Hepatocyte (in vitro differentiated cells): Measurements from ENCODE around the gene STS. TPM values are rescaled to one million over a fixed set of nuclear protein-coding genes. Genes with fewer than 3 reads are reported as not detected.

ENCODE experiments used
- DNase-seq: peaks from one replicate; pipeline ENCODE4 v3.0.0-alpha.2; 2016; ENCODE audit warnings: low spot score
- H2AFZ ChIP-seq: fragments of 200-600 bp; sonication (generic); 2 replicates; pipeline ENCODE4 v1.6.0; 2016; ENCODE audit warnings: antibody characterized with exemption, mild to moderate bottlenecking
- H3K27ac ChIP-seq: fragments of 200-600 bp; sonication (generic); 2 replicates; pipeline ENCODE4 v1.5.1; 2016; ENCODE audit warnings: mild to moderate bottlenecking
- H3K27me3 ChIP-seq: fragments of 200-600 bp; sonication (generic); 2 replicates; pipeline ENCODE4 v1.6.1; 2016
- H3K36me3 ChIP-seq: fragments of 200-600 bp; sonication (generic); replicated peaks from 2 replicates; pipeline ENCODE4 v1.5.1; 2016; ENCODE audit warnings: low read depth; ENCODE audit not compliant: insufficient read depth
- H3K4me1 ChIP-seq: fragments of 200-600 bp; sonication (generic); 2 replicates; pipeline ENCODE4 v1.5.1; 2016; ENCODE audit warnings: mild to moderate bottlenecking, moderate library complexity; ENCODE audit not compliant: insufficient read depth
- H3K4me2 ChIP-seq: fragments of 200-600 bp; sonication (generic); 2 replicates; pipeline ENCODE4 v1.6.0; 2016
- H3K4me3 ChIP-seq: fragments of 200-600 bp; sonication (generic); 2 replicates; pipeline ENCODE4 v1.5.1; 2016; ENCODE audit warnings: mild to moderate bottlenecking
- H3K79me2 ChIP-seq: fragments of 200-600 bp; sonication (generic); 2 replicates; pipeline ENCODE4 v1.6.0; 2017; ENCODE audit warnings: mild to moderate bottlenecking
- H3K9me2 ChIP-seq: fragments of 200-600 bp; sonication (generic); replicated peaks from 2 replicates; pipeline ENCODE4 v1.6.0; 2017; ENCODE audit warnings: mild to moderate bottlenecking; ENCODE audit not compliant: insufficient read depth
- H3K9me3 ChIP-seq: fragments of 200-600 bp; sonication (generic); 2 replicates; pipeline ENCODE4 v1.5.1; 2016; ENCODE audit warnings: low read depth, mild to moderate bottlenecking
- H4K20me1 ChIP-seq: fragments of 200-600 bp; sonication (generic); 2 replicates; pipeline ENCODE4 v1.6.0; 2016; ENCODE audit warnings: mild to moderate bottlenecking; ENCODE audit not compliant: insufficient read depth, poor library complexity, severe bottlenecking
- EZH2 ChIP-seq: fragments of 200-600 bp; sonication (generic); IDR thresholded peaks from 2 replicates; pipeline ENCODE4 v1.6.1; 2016; ENCODE audit warnings: antibody characterized with exemption, mild to moderate bottlenecking, borderline replicate concordance
- EZH2phosphoT487 ChIP-seq: fragments of 200-600 bp; sonication (generic); IDR thresholded peaks from one replicate; pipeline ENCODE4 v1.6.1; 2018; ENCODE audit warnings: antibody characterized with exemption, mild to moderate bottlenecking, low read depth, moderate library complexity; ENCODE audit not compliant: unreplicated experiment, severe bottlenecking
- WGBS: methylation state at CpG from one replicate; pipeline ENCODE4 v1.1.6; 2016; ENCODE audit warnings: low lambda C conversion rate; ENCODE audit errors: missing lambda C conversion rate; 5-methylcytosine and 5-hydroxymethylcytosine counted together
- polyA plus RNA-seq: library from polyadenylated mRNA; unstranded; fragments of >200 nt; fragmentation: Nextera tagmentation; extraction: Ambion mirVana; gene quantifications from 2 replicates; pipeline ENCODE4 v1.2.1, GENCODE V29; 2016
- total RNA-seq: library from RNA; depleted of rRNA; stranded (reverse); fragments of >200 nt; gene quantifications from 2 replicates; pipeline ENCODE4 v1.2.3, GENCODE V29; 2014
- TF ChIP-seq, protein P1 (sequence below): fragments of 200-600 bp; sonication (generic); IDR thresholded peaks from 2 replicates; pipeline ENCODE4 v1.5.1; 2016; ENCODE audit warnings: antibody characterized with exemption, mild to moderate bottlenecking; ENCODE audit not compliant: poor library complexity

STS gene
- total and polyA plus RNA-seq, 2 experiments from 2014 or later: 4.4 to 6.5 TPM

- Histone ChIP-seq H3K27me3 (no peaks in the 10 kb centered on the region), H3K4me3 (no peak overlapping the region), H3K79me2 (peaks cover 15% of the 10 kb centered on the region), H3K4me1 (no peaks in the 10 kb centered on the region), H3K36me3 (no peaks in the 10 kb centered on the region), H3K9me3 (no peaks in the 10 kb centered on the region), H3K27ac (no peak overlapping the region), H4K20me1 (no peaks in the 10 kb centered on the region), H3K4me2 (no peak overlapping the region), H3K9me2 (no peaks in the 10 kb centered on the region), H2AFZ (no peak overlapping the region)
- DNase-seq: no peak
- WGBS: 78% methylated on average over 9 of the region's 9 CpGs
- TF ChIP-seq, protein P1, sequence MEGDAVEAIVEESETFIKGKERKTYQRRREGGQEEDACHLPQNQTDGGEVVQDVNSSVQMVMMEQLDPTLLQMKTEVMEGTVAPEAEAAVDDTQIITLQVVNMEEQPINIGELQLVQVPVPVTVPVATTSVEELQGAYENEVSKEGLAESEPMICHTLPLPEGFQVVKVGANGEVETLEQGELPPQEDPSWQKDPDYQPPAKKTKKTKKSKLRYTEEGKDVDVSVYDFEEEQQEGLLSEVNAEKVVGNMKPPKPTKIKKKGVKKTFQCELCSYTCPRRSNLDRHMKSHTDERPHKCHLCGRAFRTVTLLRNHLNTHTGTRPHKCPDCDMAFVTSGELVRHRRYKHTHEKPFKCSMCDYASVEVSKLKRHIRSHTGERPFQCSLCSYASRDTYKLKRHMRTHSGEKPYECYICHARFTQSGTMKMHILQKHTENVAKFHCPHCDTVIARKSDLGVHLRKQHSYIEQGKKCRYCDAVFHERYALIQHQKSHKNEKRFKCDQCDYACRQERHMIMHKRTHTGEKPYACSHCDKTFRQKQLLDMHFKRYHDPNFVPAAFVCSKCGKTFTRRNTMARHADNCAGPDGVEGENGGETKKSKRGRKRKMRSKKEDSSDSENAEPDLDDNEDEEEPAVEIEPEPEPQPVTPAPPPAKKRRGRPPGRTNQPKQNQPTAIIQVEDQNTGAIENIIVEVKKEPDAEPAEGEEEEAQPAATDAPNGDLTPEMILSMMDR: no peak
- TF ChIP-seq EZH2 (no peak), EZH2phosphoT487 (no peak)
Observed at GRCh38 chrX:7139202-7140081, 8.1 kb upstream of the STS start.

- Histone ChIP-seq H3K9me3 (no peaks in the 10 kb centered on the region), H3K27ac (no peak overlapping the region), H3K4me3 (no peak overlapping the region), H3K4me1 (no peaks in the 10 kb centered on the region), H3K9me2 (no peaks in the 10 kb centered on the region), H3K4me2 (no peak overlapping the region), H4K20me1 (no peaks in the 10 kb centered on the region), H2AFZ (no peak overlapping the region), H3K79me2 (peaks cover 11% of the 10 kb centered on the region), H3K36me3 (no peaks in the 10 kb centered on the region), H3K27me3 (no peaks in the 10 kb centered on the region)
- no peak for TF ChIP-seq EZH2
- TF ChIP-seq EZH2phosphoT487: no peak
- TF ChIP-seq, protein P1: no peak
- no peak for DNase-seq
- 64% methylated on average over 1 of the region's 1 CpG for WGBS
Observed at GRCh38 chrX:7143076-7143475, 4.4 kb upstream of the STS start.

DNA sequence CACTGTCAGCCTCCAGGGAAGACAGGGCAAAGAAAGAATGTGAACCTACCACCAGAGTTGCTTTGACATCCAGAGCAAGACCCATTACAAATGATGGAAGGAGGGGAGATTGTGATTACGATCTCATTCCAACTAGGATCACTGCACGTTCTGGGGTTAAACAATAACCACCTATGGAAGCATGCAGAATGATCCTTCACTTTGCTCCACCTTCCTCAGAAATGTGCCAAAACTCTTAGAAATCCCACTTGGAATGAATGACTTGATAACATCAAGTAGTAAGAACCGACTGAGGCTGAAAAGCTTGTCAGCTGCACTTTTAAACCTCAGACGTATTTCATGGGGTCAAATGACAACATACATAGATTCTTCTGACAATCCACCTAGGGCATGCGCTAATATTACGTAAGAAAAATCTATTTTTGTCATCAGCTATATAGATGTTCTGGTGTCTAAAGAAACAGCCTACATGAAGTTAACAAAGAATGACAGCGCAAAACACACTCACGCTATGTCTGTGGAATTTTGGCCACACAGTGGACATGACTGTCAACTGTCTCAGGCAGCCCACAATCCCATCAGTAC is 3.5 kb upstream of the STS start:
- H3K79me2 ChIP-seq: peaks cover 11% of the 10 kb centered on the region
- TF ChIP-seq, protein P1: no peak
- TF ChIP-seq EZH2 (no peak), EZH2phosphoT487 (no peak)
- no peaks in the 10 kb centered on the region for H4K20me1 ChIP-seq
- no peaks in the 10 kb centered on the region for H3K4me1 ChIP-seq
- 73% methylated on average over 8 of the region's 8 CpGs for WGBS
- H3K4me2 ChIP-seq: no peak overlapping the region
- no peaks in the 10 kb centered on the region for H3K9me3 ChIP-seq
- no peaks in the 10 kb centered on the region for H3K9me2 ChIP-seq
- H3K27ac ChIP-seq: no peak overlapping the region
- H3K4me3 ChIP-seq: no peak overlapping the region
- H2AFZ ChIP-seq: no peak overlapping the region
- no peak for DNase-seq
- H3K27me3 ChIP-seq: no peaks in the 10 kb centered on the region
- H3K36me3 ChIP-seq: no peaks in the 10 kb centered on the region
